Measurements from ENCODE around the gene PROSER2.

DNA sequence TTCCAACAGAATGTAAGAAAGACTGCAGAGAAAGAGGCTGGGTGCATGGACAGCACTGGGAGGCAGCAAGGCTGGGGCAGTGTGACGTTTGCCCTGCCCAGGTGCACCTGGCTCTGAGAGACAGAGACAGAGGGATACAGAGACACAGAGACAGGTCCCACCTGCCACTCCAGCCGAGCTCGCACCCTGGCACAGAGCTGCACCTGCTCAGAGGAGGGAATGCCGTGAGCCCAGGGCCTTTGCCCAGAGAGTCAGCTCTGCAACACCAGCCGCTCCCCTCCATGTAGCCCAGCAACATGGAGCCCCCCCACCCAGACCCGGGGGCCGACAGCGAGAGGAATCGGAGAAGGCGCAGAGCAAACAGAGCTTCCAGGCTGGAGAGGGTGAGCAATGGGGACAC, 35.3 kb upstream of the PROSER2 start:
- TF ChIP-seq, protein P1, sequence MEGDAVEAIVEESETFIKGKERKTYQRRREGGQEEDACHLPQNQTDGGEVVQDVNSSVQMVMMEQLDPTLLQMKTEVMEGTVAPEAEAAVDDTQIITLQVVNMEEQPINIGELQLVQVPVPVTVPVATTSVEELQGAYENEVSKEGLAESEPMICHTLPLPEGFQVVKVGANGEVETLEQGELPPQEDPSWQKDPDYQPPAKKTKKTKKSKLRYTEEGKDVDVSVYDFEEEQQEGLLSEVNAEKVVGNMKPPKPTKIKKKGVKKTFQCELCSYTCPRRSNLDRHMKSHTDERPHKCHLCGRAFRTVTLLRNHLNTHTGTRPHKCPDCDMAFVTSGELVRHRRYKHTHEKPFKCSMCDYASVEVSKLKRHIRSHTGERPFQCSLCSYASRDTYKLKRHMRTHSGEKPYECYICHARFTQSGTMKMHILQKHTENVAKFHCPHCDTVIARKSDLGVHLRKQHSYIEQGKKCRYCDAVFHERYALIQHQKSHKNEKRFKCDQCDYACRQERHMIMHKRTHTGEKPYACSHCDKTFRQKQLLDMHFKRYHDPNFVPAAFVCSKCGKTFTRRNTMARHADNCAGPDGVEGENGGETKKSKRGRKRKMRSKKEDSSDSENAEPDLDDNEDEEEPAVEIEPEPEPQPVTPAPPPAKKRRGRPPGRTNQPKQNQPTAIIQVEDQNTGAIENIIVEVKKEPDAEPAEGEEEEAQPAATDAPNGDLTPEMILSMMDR (IDR thresholded peaks at IDR 0.05; ENCODE audit: low read depth, low read length, poor library complexity, severe bottlenecking) = no peak
- TF ChIP-seq EZH2phosphoT487 (IDR thresholded peaks at IDR 0.05; ENCODE audit: borderline replicate concordance, low read length) = no peak
